NK-92 treated with Interleukin-12 subunit alpha and Interleukin-12 subunit beta, amount 100 ng/mL, for 24 hours (cell line): ENCODE data around the gene GNAI3.

Source experiments
- DNase-seq: peaks from one replicate; lab custom pipeline; 2025; lab: John Stamatoyannopoulos, UW

The GNAI3 gene

DNA sequence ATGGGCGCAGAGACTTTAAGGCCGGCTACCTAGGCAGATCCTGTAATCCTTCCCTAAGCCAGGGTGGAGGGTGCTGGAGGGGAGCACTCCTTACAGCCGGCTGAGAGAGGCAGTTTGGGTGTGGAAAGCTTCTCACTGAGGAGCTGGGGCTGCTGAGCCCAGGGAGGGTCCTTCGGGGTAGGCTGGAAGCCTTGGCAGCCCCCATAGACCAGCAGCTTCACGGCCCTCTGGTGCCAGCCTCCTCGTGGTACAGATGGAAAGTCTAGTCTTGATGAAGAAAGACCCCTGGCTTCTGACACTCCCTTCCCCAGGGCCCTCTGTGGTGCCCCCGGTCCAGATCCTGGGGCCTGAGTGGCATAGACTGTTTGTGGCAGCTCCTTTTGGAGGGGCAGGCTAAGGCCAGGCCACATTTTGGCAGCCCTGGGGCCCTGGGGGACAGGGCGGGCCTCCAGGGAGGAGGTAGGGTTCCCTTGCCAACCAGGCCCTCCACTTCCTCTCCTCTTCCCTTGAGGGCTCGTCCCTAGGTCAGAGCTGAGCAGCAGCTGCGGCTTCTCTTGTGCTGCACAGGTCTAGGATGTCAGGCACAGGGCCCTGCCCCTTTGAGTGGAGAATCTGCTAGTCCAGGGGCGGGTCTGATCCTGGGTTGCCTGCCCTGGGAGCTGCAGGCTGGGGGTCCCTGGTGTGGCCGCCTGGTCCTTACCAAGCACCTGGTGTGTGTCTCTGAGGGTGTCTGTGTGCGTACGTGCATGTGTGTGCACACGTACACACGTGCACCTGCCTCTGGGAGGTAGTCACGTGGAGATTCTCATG, 76.0 kb downstream of the GNAI3 start:
- DNase-seq = no peak

GRCh38 chr1:109625176-109625575, 76.8 kb downstream of the GNAI3 start:
- no peak for DNase-seq

- DNase-seq = no peak
Observed at GRCh38 chr1:109625601-109626560, 77.5 kb downstream of the GNAI3 start.

DNA sequence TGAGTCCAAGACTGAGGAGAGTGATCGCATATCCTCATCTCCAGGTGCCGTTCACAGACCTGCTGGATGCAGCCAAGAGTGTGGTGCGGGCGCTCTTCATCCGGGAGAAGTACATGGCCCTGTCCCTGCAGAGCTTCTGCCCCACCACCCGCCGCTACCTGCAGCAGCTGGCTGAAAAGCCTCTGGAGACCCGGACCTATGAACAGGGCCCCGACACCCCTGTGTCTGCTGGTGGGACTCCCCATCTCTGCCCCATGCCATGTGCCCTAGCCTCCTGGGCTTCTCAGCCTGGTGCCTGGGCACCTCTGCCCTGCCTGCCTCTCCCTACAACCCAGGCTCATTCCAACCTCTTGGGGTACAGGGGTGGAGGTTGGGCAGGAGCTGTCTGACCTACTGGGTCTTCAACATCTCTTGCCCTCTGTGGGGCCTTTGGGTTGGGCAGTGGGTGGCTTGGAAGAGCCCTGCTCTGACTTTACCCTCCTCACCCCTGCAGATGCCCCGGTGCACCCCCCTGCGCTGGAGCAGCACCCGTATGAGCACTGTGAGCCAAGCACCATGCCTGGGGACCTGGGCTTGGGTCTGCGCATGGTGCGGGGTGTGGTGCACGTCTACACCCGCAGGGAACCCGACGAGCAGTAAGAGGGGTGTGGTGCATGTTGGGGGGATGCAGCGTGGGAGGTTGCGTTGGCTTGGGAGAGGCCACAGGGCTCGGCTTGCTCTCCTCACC, 78.4 kb downstream of the GNAI3 start:
- DNase-seq = no peak

- DNase-seq = no peak
Observed at GRCh38 chr1:109627692-109628399, 79.4 kb downstream of the GNAI3 start.

- DNase-seq = no peak
Observed at GRCh38 chr1:109628540-109629321, 80.3 kb downstream of the GNAI3 start.

DNA sequence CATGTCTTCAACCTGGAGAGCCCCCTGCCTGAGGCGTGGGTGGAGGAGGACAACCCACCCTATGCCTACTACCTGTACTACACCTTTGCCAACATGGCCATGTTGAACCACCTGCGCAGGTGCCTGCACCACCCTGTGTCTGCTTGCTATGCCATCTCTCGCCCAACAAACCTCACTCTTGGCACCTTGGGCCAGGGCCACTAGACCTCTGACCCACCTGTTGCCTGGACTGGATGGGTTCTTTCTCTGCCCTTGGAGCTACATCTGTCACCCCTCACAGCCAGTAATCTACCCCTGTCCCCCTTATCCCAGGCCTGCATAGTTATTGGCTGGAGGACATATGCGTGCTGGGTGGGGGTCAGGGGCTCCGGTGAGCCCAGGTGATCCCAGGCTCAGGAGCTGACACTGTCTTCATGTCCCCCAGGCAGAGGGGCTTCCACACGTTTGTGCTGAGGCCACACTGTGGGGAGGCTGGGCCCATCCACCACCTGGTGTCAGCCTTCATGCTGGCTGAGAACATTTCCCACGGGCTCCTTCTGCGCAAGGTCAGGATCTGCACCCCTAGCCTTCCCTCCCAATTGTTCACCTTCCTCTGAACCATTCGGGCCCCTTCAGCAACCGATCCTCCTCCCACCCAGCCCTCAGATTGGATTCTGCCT, 81.1 kb downstream of the GNAI3 start:
- no peak for DNase-seq

DNA sequence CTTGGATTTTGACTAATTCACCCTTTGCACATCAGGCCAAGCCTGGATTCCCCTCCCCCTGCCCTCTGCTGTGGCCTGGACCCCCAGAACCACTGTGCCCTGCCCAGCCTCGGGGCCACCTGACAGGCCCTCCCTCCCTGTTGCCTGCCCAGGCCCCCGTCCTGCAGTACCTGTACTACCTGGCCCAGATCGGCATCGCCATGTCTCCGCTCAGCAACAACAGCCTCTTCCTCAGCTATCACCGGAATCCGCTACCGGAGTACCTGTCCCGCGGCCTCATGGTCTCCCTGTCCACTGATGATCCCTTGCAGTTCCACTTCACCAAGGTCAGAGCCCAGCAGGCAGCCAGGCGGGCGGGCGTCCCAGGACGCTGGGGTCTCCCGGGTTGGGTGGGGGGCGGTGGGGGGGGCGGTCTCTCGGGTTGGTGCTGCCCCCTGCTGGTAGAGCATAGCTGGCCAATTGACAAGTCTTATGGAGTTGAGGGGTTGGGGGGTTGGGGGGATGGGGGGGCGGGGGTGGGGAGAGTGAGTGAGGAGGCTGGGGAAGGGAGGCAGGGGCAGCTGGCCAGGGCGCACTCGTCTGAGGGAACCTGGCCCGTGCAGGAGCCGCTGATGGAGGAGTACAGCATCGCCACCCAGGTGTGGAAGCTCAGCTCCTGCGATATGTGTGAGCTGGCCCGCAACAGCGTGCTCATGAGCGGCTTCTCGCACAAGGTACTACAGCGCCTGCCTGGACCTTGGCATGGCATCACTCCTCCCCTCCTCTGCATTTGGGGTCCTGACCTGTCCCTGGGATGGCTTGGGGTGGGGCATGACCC, 81.9 kb downstream of the GNAI3 start:
- DNase-seq = no peak

DNA sequence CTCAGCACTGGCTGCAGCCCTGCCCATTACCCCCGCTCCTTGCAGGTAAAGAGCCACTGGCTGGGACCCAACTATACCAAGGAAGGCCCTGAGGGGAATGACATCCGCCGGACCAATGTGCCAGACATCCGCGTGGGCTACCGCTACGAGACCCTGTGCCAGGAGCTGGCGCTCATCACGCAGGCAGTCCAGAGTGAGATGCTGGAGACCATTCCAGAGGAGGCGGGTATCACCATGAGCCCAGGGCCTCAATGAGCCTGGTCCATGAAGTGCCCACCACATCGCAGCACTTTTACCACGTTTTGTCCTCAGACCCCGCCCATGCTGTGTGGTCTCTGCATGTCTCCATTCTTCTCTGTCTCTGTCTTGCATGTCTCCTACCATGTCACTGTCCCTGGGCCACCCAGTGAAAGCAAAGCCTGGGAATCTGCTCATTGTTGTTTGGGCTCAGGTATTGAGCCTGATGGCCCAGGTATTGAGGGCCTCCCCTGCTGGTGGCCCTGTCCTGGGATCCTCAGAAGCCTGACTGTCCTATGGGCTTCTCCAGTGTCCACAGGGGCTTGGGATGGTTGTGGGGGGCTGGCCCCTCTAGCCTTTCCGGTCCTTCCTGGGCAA, 82.6 kb downstream of the GNAI3 start:
- no peak for DNase-seq

DNA sequence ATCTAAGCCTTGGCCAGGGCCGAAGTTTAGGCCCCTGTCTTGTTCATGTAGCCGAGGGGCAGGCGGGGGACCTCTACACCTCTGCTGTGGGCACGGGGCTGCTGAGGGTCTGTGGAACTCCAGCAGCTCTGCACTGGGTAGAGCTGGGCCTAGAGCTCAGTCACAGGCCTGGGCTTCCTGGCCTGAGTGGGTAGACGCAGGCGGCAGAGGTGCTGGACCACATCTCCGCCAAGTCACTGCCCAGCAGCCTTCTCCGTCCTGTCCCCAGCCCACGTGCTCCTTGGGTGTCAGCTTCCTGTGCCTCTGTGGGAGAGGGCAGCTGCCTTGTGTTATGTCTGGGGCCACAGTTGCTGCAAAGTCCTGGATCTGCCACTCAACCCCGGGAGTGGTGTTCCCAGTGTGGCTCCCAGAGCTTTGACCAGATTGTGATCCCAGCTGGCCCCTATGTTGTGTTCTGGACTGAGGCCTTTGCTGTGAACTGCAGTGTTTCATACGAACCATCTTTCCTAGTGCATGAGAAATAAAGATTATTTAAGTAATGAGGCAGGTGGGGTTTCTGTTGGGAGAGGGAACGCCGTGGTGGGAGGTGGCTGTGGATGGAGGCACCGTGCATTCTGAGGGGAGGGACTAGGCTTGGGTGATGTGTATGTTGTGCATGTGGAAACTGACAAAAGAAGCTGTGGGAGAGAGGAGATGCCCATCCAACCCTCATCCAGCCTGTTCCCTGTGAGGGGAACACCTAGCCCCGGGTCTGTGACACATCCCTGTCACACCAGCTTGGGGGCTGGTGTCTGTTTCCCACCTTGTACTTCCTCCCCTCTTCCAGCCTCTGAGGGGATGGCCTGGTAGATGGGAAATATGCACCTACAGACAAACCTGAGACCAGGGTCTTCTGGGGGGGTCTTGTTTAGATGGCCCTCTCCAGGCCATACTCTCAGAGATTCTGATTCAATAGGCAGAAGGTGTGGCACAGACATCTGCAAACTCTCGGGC, 83.4 kb downstream of the GNAI3 start:
- no peak for DNase-seq

GRCh38 chr1:109632671-109633346, 84.4 kb downstream of the GNAI3 start:
- DNase-seq = no peak

DNA sequence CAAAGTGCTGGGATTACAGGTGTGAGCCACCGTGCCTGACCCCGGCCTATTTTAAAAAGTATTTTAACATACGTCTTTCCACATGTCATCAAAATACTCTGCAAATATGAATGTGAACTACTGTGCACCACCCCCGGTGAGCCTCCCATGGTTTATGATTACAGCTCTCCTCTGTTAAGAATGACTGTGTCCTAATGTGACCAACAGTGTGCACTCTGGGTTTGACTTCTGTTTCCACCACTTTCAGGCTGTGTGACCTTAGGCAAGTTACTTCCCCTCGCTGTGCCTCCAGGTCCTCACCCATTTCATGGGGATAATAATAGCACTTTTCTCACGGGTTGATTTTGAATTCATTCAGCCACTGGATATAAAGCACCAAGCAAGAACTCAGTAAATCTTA, 85.9 kb downstream of the GNAI3 start:
- no peak for DNase-seq

DNA sequence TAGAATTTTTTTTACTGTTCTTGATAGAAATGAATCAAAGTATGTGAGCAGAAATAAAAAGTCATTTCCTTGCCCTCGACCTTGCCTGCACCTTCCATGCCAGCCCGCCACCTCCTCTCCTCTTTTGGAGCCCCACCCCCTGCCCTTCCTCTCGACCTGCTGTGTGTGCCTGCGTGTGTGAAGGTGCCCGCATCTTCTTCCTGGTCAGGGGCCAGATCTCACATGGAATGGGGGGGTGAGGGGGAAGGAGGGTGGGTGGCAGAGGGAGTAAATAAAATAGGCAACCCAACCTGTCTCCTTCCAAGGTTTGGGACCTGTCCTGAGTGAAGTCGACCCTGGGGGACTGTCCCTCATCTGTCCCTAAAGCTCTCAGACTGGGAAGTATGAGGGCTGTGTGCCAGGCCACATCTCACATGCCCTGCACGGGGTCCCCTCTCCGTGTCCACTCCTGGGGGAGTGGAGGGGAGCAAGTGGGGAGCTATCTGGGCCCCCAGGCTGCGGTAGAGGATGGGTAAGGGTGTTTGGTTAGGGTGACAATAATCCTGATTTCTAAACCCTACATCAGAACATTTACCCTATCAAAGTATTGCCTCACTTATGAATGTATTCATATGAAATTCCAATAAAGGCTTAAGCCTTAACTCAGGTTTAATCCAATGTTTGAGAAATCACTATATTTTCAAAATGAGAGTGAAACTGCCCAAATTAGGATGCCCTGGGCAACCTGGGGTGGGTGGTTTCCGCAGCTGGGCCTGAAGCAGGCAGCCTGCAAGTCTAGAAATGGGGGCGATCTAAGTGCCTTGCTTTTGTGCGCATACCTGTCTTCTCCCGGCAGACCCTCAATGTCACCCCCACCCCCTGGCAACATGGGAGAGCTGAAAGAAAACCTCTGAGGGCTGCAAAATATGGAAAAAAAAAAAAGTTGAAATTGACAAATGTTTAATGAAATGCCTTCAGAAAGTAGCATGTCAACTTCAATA, 86.6 kb downstream of the GNAI3 start:
- no peak for DNase-seq

- DNase-seq = no peak
Observed at GRCh38 chr1:109635862-109636200, 87.4 kb downstream of the GNAI3 start.

GRCh38 chr1:109636201-109636952, 88.0 kb downstream of the GNAI3 start:
- DNase-seq = no peak
